RPMI8226 (cell line): ENCODE results near the gene GORASP1.

ENCODE experiments used
- DNase-seq: peaks from one replicate; pipeline ENCODE4 v3.0.0-alpha.2; 2015

Gene GORASP1

GRCh38 chr3:39124876-39125840 is 17.7 kb upstream of the GORASP1 start:
- no peak for DNase-seq

- no peak for DNase-seq
Measured at GRCh38 chr3:39122813-39123212, 15.4 kb upstream of the GORASP1 start.

- DNase-seq: no peak
Measured at GRCh38 chr3:39121621-39122020, 14.2 kb upstream of the GORASP1 start.

GRCh38 chr3:39118931-39119660 is 11.7 kb upstream of the GORASP1 start:
- no peak for DNase-seq

DNA sequence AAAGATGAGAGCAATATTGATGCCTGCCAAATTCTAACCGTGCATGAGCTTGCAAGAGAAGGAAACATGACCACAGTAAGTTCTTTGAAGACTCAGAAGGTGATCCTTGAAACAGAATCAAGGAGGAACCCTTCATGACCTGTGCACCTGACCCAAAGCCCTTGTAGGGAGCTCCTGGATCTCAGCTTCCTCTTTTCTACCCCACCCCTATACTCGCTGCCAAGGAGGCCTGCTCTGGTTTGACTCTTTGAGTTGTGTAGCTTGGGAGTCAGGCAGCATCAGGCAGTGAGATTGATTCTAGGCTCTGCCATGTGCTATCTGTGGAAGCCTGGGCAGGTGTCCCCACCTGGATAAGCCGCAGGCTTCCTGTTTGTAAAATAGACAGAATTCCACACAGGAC is 10.7 kb upstream of the GORASP1 start:
- DNase-seq: peak; percentile 78

DNA sequence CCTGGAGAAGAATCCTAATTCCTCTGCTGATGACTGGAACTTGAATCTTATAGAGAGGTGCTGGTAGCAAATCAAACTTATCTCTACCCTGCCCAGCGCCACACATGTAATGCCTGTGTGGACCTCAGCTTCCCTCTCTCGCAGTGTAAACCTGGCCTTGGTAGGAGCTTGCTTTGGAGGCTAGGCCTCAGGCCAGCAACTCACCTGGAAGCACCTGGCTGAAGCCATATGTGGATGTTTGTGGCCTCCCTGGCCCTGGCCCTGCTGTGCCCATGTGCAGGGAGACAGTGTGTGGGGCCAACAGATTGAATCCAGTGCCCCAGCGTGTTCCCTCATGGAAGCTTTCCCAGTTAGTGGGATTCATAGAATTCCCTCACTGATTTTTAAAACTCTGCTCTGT is 8.4 kb upstream of the GORASP1 start:
- no peak for DNase-seq

GRCh38 chr3:39114456-39114855 is 7.0 kb upstream of the GORASP1 start:
- no peak for DNase-seq

DNA sequence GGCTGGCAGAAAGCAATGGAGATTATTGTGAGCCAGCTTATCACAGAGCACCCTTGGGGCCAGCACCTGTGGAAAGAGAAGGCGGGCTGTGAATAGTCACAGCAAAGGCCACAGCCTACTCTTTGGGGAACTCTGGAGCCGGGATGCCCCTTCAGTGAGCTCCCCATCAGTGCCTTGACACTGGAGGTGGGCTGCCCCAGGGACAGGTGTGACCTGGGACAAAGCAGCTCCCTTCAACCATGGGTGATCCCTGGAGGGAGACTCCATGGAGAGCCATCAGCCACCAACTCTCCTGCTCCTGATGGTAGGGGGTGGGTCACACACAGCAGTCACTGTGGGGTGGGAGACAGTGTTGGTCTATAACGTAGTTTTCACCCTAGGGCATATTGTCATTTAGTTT is 5.9 kb upstream of the GORASP1 start:
- no peak for DNase-seq

- no peak for DNase-seq
Measured at GRCh38 chr3:39112535-39112934, 5.1 kb upstream of the GORASP1 start.

GRCh38 chr3:39112113-39112512 is 4.7 kb upstream of the GORASP1 start:
- DNase-seq: no peak

DNA sequence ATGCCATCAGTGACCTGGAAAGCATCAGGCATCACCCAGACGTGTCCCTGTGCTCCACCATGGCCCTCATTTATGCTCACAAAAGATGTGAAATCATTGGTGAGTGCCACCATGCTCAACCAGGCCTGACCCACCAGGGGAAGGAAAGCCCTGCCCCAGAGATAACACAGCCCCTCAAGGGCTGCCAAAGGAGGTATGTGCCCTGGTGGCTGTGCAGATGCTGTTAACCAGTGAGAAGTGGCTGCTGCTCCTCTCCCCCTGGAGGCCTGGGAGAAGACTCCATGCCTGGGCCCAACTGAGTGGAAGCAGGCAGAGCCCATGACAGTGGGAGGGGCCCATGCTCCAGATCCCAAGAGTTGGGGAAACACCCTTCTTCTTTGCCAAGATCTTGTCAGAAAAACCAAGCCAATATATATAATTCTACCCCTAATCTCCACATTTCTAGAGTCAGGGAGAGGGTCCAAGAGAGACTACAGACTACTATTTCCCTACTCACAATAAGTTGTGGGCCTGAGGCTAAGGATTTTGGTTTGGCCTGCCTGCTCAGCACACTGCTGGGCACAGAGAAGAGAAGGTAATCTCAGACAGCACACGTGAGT is 2.7 kb upstream of the GORASP1 start:
- DNase-seq: no peak

DNA sequence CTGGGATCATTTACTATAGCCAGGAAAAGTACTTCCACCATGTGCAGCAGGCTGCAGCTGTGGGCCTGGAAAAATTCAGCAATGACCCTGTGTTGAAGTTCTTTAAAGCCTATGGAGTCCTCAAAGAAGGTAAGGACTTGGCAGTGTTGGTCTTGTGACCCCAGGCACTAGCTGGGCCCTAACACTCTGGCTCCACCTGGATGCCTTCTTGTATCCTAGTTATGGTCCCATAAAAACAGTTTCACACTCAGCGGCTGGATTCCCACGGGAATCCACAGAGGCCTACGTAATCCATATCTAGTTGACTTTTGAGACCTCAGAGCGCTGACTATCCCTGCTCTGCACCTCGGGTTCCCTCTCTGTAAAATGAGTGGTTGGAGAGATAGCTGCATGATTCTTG is 1.7 kb upstream of the GORASP1 start:
- no peak for DNase-seq

GRCh38 chr3:39108200-39108710 is 828 bp upstream of the GORASP1 start:
- DNase-seq: peak; percentile 88

- DNase-seq: peak; percentile 15
Measured at GRCh38 chr3:39106851-39107387, 508 bp downstream of the GORASP1 start.

DNA sequence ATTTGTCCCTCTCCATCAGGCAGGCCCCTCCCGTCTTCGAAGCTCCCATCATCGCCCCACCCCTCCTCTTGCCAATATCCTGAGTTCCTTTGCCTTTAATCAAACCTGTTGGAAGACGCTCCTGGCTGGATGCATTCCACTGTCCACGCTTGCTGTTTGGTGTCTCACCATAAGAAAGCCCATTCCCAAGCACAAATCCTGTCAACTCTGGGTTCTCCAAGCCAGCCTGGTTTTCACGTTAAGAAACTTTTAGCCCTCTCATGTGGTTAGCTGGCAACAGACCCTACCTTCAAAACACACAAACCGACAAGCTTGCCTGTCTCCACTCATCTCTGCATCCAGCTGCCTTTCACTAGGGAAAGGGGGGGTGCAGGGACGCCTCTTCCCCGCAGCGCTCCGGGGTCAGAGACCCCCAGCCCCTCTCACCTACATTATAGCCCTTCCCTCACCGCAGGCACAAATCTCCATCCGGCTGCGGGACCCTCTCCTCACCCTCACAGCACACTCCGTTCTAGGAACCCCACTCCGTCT is 1.1 kb downstream of the GORASP1 start:
- DNase-seq: peak; percentile 14

DNA sequence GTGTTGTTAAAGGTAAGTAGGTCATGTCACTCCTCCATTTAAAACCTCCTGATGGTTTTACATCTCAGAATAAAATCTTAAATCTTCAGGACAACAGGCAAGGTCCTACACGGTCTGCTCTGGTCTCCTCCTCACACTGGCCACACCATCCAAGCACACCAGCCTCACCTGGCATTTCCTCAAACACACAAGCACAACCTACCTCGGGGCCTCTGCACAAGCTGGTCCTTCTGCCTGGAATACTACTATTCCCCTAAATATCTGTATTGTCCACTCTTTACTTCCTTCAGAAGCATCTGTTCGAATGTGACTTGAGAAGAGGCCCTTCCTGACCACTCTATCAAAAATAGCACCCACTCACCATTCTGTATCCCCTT is 1.8 kb downstream of the GORASP1 start:
- no peak for DNase-seq

DNA sequence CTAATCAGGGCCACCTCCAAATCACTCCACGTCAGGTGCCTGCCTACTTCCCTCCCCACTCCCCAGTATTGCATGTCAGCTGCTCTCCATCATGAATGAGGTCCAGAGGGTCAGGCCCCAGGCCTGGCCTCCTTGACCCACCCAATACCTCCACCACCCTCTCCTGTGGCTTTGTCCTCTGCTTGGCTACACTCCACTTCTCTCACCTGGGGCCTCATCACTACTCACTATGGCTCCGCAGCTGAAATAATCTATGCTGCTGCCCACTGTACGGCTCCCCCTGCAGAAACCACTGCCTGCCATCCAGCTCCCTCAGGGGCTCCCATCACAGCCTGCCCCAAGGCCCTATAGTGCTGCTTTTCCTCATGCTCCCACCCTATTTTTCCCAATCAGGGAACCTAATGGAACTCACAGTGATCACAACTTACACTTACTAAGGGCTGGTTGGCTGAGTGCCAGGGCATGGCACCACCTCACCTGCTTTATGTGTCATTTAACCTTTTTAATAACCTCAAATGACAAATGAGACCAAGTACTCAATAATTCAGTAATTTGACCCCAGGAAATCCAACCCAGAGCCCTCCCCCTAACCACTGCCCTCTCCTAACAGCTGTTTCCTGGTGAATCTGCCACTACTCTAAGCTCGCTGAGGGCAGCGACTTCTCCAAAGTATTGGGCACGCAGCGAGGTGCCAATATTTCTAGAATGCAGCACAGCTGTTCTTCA is 2.3 kb downstream of the GORASP1 start:
- DNase-seq: peak; percentile 41

- DNase-seq: no peak
Measured at GRCh38 chr3:39103791-39104552, 3.5 kb downstream of the GORASP1 start.

DNA sequence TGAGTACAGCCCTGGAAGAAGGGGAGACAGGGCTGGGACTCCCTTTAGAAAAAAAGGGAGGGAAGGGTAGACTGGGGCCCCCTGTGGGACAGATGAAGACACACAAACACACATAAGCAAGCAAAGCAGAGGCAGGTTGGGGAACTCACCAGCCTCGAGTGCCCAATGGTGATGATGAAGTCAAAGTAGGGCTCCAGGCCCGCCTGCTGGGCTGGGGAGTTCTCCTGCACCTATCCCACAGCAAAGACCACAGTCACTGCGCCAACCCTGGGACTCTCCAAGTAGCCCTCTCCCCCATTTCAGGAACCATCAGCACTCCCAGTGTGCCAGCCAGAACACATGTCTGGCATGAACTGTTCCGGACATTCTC is 4.1 kb downstream of the GORASP1 start:
- DNase-seq: peak; percentile 22

DNA sequence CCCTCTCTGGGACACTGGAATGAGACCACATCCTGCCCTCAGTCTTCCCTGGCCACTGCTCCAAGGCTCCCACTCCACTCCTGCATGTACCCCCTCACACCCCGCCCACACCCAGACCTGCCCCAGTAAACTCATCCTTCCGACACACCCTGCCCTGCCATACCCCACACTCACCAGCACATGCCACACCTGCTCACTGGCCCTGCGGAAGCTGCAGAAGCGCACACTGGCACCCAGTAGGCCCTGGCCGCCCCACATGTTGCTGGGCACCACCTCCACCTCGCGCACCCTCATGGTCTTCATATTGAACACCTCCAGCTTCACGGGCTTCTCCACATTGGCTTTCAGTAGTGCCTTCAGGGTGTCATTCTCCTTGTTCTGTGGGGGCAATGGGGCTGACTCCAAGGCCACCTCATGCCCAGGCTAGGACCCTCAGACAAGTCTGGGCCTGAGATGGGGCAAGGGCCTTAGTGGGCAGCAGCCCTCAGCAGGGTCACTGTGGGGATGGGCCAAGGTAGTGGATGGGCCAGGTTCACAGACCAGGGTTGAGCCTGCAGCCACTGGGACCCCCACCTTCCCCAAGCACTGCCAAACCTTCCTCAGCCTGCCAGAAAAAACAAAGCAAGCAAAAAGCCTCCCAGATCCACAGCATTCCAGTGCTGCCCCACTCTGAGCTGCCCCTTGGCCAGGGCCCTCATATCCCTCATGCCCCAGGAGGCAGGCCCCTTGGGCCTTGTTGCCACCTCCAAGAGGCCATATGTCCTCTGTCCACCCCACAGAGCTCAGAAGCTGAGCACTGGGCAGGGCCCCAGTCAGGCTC is 4.7 kb downstream of the GORASP1 start:
- no peak for DNase-seq
